T-helper 2 cell treated with Interferon-gamma antibody and Interleukin-4, amounts not matched to agents 100 ng/mL and 5 ng/mL, for 36 hours (primary cell): ENCODE results near the gene SLC25A45. TPM values are rescaled to one million over a fixed set of nuclear protein-coding genes. Genes with fewer than 3 reads are reported as not detected.

ENCODE experiments used
- intact Hi-C: fragments of 100-400 bp; cut with micrococcal nuclease; formaldehyde crosslinking; loops from one replicate; pipeline ENCODE4 v1.15.1; 2023
- total RNA-seq: library from RNA; stranded (reverse); gene quantifications from 2 replicates; pipeline ENCODE4 v1.2.3, GENCODE V29; 2022

The SLC25A45 gene
- total RNA-seq, 1 donor from 2014 or later = 25.6 TPM

GRCh38 chr11:65410936-65411680 is 28.7 kb upstream of the SLC25A45 start:
- intact Hi-C loops = no loop called here

DNA sequence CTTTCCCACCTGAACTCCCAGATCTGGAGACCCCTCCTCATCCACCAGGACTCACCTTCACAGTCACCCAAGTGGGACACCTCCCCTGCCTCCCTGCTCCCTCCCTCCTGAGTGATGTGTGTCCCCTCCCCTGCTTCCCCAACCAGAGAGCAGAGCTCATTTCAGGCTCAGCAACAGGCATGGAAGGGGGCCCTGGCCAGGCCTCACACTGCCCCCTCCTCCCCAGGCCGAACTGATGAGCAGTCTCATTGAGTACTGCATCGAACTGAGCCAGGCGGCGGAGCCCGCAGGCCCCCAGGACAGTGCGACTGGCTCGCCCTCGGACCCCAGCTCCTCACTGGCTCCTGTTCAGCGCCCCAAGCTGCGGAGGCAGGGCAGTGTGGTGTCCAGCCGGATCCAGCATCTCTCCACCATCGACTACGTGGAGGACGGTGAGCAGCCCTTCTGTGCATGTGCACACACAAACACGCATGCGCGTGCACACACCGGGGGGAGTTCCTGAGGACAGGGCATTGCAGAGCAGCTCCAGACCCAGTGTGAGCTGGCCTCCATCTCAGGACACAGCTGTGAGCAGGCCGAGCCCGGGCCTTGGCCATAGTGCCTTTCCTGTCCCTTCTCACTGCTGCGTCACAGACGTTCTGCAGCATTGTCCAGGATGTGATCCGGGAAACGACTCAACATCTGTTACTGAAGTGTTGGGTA is 22.3 kb upstream of the SLC25A45 start:
- intact Hi-C loops = no loop called here

DNA sequence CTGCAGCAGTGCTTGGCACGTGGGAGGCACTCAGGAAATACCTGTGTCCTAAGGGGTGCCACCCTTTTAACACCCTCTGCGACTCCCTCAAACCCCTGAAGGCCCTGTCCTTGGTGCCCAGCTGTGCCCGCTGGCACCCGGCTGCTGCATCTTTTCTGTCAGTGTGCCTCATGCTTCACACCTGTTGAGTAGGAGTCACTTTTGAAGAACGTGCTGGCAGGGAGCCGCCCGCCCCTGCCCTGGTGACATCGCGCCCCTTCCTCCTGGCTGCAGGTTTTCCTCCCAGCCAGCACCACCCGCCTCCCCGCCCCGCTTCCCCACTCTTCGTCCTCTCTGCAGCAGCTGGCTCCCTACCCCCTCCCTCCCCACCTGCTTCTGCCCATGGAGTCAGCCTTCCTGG is 21.8 kb upstream of the SLC25A45 start:
- intact Hi-C loops = no loop called here

GRCh38 chr11:65403607-65404121 is 21.2 kb upstream of the SLC25A45 start:
- intact Hi-C loops = no loop called here

GRCh38 chr11:65402790-65403189 is 20.3 kb upstream of the SLC25A45 start:
- intact Hi-C loops = no loop called here

DNA sequence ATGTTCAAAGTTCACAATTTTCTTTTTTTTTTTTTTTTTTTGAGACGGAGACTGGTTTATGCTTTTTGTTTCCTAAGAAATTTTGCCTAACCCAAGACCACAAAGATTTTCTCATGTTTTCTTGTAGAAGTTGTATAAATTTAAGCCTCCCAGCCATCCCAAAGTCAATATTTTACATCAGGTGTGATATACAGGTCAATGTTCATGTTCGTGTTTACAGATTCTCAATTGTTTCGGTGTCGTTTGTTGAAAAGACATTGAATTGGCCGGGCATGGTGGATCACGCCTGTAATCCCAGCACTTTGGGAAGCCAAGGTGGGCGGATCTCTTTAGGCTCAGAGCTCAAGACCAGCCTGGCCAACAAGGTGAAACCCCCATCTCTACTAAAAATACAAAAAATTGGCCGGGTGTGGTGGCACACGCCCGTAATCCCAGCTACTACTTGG is 19.4 kb upstream of the SLC25A45 start:
- intact Hi-C loops = no loop called here

DNA sequence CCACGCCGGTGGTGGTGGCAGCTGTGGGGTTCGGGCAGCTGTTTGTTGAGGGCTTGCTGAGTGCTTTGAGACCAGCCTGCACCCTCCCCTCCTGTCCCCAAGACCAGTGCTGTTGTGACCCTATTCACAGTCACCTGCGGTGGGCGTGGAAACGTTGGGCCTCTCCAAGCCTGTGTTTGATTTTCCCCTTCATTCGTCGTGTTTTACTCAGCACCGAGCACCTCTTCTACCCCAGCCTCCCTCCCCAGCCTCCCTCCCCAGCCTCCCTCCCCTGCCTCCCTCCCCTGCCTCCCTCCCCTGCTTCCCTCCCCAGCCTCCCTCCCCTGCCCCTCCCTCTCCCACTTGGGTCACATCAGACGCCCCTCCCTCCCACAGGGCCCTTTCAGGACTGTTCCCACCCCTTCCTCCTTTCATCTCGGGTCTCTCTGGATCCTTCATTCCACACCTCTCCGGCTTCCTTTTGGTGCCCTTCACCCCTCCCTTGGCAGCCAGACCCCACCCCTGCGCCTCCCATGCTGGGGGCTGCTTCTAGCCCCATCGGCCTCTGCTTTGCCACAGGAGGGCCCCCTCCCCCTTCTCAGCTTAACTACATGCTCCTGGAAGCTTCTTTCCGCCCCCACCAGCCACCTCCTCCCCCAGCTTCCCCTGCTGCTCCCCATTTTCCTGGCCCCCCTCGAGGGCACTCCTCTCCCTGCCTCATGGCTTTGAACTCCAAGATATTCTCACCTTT is 18.8 kb upstream of the SLC25A45 start:
- intact Hi-C loops = no loop called here

- intact Hi-C loops = no loop called here
These were observed 18.0 kb upstream of the SLC25A45 start for GRCh38 chr11:65400307-65401072.

- intact Hi-C loops = no loop called here
These were observed 17.4 kb upstream of the SLC25A45 start for GRCh38 chr11:65399845-65400244.

GRCh38 chr11:65399249-65399648 is 16.8 kb upstream of the SLC25A45 start:
- intact Hi-C loops = no loop called here

DNA sequence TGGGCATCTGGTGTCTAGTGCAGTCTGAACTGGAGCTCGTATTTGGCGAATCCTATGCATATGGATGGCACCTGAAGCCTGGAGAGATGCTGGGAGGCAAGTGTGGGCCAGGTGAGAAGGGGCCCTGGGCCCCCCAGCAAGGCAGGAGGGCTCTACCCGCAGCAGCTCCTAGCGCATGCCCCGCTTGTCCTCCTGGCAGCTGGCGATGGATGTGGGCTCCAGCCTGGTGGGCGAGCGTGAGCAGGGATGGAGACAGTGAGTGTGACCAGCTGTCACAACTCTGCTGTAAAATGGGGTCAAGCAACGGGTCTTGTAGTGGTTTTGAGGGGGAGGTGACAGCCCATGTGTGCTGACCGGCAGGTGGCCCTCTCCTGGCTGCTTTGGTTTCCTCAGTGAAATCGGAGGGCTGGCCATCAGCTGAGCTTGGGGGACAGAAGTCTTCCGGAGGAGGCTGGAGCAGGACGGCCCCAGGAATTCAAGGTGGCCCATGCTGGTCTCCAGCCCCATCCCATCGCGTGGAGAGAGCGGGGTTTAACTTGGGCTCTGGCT is 16.0 kb upstream of the SLC25A45 start:
- intact Hi-C loops = no loop called here

DNA sequence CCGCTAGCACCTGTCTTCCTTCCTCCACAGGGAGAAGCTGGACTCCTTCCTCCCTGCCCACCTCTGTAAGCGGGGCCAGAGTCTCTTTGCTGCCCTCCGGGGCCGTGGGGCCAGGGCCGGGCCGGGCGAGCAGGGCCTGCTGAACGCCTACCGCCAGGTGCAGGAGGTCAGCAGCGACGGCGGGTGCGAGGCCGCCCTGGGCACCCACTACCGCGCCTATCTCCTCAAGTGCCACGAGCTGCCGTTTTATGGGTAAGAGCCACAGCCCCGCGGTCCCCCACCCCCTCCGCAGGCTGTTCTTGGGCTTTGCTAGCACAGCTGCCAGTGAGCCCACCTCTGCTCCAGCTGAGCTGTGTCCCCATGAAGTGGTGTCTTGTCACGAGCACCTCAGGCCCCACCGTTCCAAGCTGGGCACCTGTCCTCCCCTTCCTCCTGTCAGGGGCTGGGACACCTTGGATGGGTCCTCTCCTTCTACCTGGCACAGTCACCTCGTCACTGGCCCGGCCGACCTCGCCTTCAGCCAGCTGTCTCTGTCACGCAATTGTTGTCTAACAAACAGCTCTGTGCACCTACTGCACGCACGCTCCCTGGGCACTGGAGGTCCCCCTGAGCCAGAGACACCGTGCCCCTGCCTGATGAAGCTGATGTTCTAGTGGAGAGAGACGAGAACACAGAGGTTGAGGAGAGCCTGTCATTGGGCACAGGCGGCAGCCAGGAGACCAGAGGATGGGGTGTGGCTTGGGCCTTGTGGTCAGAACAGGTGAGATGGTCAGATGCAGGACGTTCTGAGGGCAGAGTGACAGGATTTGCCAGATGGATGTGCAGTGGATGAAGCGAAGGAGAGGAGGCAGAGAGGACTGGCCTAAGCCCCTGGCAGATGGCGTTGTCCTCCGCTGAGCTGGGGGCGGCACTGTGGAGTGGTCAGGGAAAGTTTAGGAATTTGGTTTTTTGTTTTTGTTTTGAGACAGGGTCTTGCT is 14.6 kb upstream of the SLC25A45 start:
- intact Hi-C loops = no loop called here

GRCh38 chr11:65395961-65396530 is 13.6 kb upstream of the SLC25A45 start:
- intact Hi-C loops = no loop called here

DNA sequence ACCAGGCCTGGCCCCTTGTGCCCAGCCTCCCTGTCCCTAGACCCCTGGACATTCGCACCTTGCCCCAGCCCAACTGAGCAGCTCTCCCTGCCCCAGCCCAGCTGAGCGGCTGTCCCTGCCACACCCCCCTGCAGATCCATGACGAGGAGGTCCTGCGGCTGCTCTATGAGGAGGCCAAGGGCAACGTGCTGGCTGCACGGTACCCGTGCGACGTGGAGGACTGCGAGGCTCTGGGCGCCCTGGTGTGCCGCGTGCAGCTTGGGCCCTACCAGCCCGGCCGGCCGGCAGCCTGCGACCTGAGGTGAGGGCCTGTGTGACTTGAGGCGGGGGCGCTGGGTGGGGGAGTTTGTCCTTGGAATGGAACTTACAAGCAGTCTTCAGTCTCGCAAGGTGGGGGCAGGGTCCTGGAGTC is 11.7 kb upstream of the SLC25A45 start:
- intact Hi-C loops = no loop called here

DNA sequence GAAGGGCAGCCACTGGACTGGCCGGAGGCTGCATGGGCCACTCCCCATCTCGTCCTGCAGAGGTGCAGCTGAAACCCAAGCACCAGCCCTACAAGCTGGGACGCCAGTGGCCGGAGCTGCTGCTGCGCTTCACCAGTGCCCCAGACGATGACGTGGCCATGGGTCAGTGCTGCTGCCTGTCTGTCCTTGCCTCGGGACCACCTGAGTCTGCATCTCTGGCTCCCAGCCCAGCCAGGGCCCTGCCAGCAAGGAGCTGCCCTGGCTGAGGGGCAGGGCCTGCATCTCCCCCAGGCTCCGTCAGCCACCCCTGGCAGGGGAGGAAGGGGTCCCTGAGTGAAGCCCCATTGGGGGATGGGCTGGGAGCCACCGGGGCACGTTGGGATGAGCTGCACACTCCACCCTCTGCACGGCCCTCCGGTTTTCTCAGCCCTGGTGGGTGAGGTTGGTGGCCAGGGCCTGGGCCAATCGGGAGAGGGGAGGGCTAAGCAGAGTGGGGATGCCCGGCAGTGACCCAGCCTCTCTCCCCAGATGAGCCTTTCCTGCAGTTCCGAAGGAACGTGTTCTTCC is 11.2 kb upstream of the SLC25A45 start:
- intact Hi-C loops = no loop called here

DNA sequence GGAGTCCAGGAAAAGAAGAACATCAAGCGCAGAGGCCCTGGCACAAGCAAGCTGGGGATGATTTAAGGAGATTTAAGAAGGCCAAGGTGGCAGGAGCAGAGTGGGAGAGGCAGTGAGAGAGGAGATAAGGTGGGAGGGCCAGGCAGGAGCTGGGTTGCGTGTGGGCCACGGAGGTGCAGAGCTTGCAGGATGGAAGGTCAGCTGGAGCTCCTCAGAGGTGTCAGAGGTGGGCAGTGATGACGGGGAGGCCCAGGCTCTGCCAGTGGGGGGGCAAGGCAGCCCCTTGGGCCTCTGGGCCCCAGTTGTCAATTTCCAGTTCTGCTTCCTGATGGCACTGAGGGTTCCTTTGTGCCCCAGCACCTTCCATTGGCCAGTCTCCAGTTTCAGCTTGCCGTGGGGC is 10.5 kb upstream of the SLC25A45 start:
- intact Hi-C loops = no loop called here

- intact Hi-C loops = no loop called here
These were observed 9.9 kb upstream of the SLC25A45 start for GRCh38 chr11:65392186-65392829.

- intact Hi-C loops = no loop called here
These were observed 8.6 kb upstream of the SLC25A45 start for GRCh38 chr11:65390996-65391395.
